Activated CD4-positive, alpha-beta T cell treated with anti-CD3 and anti-CD28 coated beads, Interleukin-2, Interleukin-4, amounts not matched to agents 100 ng/mL and 50 ng/mL, durations not matched to agents 16 hours and 8 hours (primary cell): ENCODE results near the gene COL21A1.
A peak's percentile ranks its signal among the peaks of the same experiment; 100 is the strongest.
"Not testable (repeated sequence)": the region's sequence is repeated elsewhere in the genome, so short reads cannot be mapped to it uniquely, and the experiment has no call there.

ENCODE experiments used
- DNase-seq: peaks from one replicate; pipeline ENCODE4 v3.0.0-alpha.2; 2020; ENCODE audit warnings: low spot score

Gene COL21A1

GRCh38 chr6:56047931-56048540, 199.3 kb downstream of the COL21A1 start:
- DNase-seq = no peak

GRCh38 chr6:56046576-56046975, 200.8 kb downstream of the COL21A1 start:
- no peak for DNase-seq

GRCh38 chr6:56043761-56044160, 203.6 kb downstream of the COL21A1 start:
- DNase-seq = no peak

GRCh38 chr6:56043076-56043475, 204.3 kb downstream of the COL21A1 start:
- no peak for DNase-seq

GRCh38 chr6:56041591-56041990, 205.8 kb downstream of the COL21A1 start:
- no peak for DNase-seq

GRCh38 chr6:56040889-56041301, 206.5 kb downstream of the COL21A1 start:
- no peak for DNase-seq

- DNase-seq = peak; percentile 1
These were observed 207.2 kb downstream of the COL21A1 start for GRCh38 chr6:56040223-56040622.

- DNase-seq = no peak
These were observed 208.6 kb downstream of the COL21A1 start for GRCh38 chr6:56038764-56039163.

GRCh38 chr6:56037601-56038000, 209.8 kb downstream of the COL21A1 start:
- DNase-seq = no peak

- DNase-seq = no peak
These were observed 210.3 kb downstream of the COL21A1 start for GRCh38 chr6:56036916-56037600.

GRCh38 chr6:56033401-56033800, 214.0 kb downstream of the COL21A1 start:
- DNase-seq = no peak

GRCh38 chr6:56032715-56033260, 214.6 kb downstream of the COL21A1 start:
- DNase-seq = no peak

GRCh38 chr6:56027865-56028264, 219.5 kb downstream of the COL21A1 start:
- no peak for DNase-seq

GRCh38 chr6:56026455-56027180, 220.8 kb downstream of the COL21A1 start:
- DNase-seq = no peak

GRCh38 chr6:56025795-56026194, 221.6 kb downstream of the COL21A1 start:
- DNase-seq = no peak

- no peak for DNase-seq
These were observed 222.4 kb downstream of the COL21A1 start for GRCh38 chr6:56024931-56025330.

- DNase-seq = no peak
These were observed 223.6 kb downstream of the COL21A1 start for GRCh38 chr6:56023829-56024228.

- no peak for DNase-seq
These were observed 224.7 kb downstream of the COL21A1 start for GRCh38 chr6:56022678-56023077.

- no peak for DNase-seq
These were observed 225.4 kb downstream of the COL21A1 start for GRCh38 chr6:56021943-56022342.

GRCh38 chr6:56019973-56020372, 227.4 kb downstream of the COL21A1 start:
- no peak for DNase-seq

GRCh38 chr6:56017198-56017597, 230.2 kb downstream of the COL21A1 start:
- DNase-seq = no peak

GRCh38 chr6:56014039-56014438, 233.3 kb downstream of the COL21A1 start:
- DNase-seq = not testable (repeated sequence)

- DNase-seq = no peak
These were observed 237.7 kb downstream of the COL21A1 start for GRCh38 chr6:56009636-56010035.
